ENCODE data around the gene SSC5D. TPM values are rescaled to one million over a fixed set of nuclear protein-coding genes. Genes with fewer than 3 reads are reported as not detected.

The SSC5D gene
- total RNA-seq, 1 experiment from 2014 or later: 3.2 TPM

- Histone ChIP-seq H3T11ph (ENCODE audit: low read length) (no peak overlapping the region), H2BK15ac (ENCODE audit: low read depth, low read length) (no peak overlapping the region), H4K8ac (replicated peaks; ENCODE audit: insufficient read length, low read depth, low read length) (no peak overlapping the region), H3K9me3 (ENCODE audit: control insufficient read depth, low read depth, low read length) (no peaks in the 10 kb centered on the region), H4K5ac (ENCODE audit: insufficient read length, low read depth, low read length) (no peak overlapping the region), H2AK5ac (ENCODE audit: insufficient read length, low read length) (no peak overlapping the region), H3K18ac (ENCODE audit: insufficient read length, low read depth, low read length) (no peak overlapping the region), H2BK12ac (ENCODE audit: insufficient read length, low read depth, low read length) (no peak overlapping the region), H3K27ac (ENCODE audit: insufficient read length, low read depth, low read length) (no peak overlapping the region), H3K79me2 (ENCODE audit: insufficient read depth, low read length) (no peaks in the 10 kb centered on the region), H2AFZ (ENCODE audit: low read length) (no peak overlapping the region), H4K91ac (ENCODE audit: insufficient read length, low read depth, low read length) (no peak overlapping the region), H3K23ac (ENCODE audit: insufficient read length, low read depth, low read length) (no peak overlapping the region), H3K14ac (ENCODE audit: insufficient read depth, low read length) (no peak overlapping the region), H3K4me2 (ENCODE audit: insufficient read depth, insufficient read length, low read length) (no peak overlapping the region), H4K20me1 (ENCODE audit: control insufficient read depth, insufficient read depth, insufficient read length) (no peaks in the 10 kb centered on the region), H3K23me2 (ENCODE audit: insufficient read length, low read depth, low read length, poor library complexity, severe bottlenecking) (no peaks in the 10 kb centered on the region), H2BK5ac (ENCODE audit: insufficient read length, low read length) (no peak overlapping the region), H3K4me1 (ENCODE audit: insufficient read depth, low read length) (no peaks in the 10 kb centered on the region), H2BK120ac (ENCODE audit: low read depth, low read length, poor library complexity, severe bottlenecking) (no peak overlapping the region), H3K79me1 (ENCODE audit: insufficient read depth, low read depth, low read length, poor library complexity, severe bottlenecking) (no peaks in the 10 kb centered on the region), H3K9ac (ENCODE audit: extremely low read depth, insufficient read length, low read length) (no peak overlapping the region), H3K56ac (ENCODE audit: insufficient read length, low read depth, low read length) (no peak overlapping the region), H2BK20ac (ENCODE audit: low read depth, low read length, poor library complexity, severe bottlenecking) (no peak overlapping the region), H3K27me3 (ENCODE audit: insufficient read depth, low read length) (no peaks in the 10 kb centered on the region; the same call in 1 of the 2 replicates), H3K4ac (ENCODE audit: low read depth, low read length) (no peak overlapping the region)
- Mint-ChIP-seq H3K4me3 (no peak overlapping the region), H3K4me1 (peaks cover 0 to 8% of the 10 kb centered on the region in 2 experiments; a peak in 2 of 4 replicates), H3K9me3 (peaks cover 0 to 2% of the 10 kb centered on the region in 2 experiments; a peak in 2 of 5 replicates), H3K27me3 (ENCODE audit: low read depth) (peaks cover 16% of the 10 kb centered on the region), H3K36me3 (ENCODE audit: insufficient read depth in 1 of 3, low read depth in 3 of 3) (no peaks in the 10 kb centered on the region), H3K27ac (no peak overlapping the region)
- DNase-seq: no peak
- no peak for TF ChIP-seq CTCF (conservative IDR thresholded peaks at IDR 0.05)
Measured at GRCh38 chr19:55567708-55568328, 79.6 kb downstream of the SSC5D start.

Other genes starting within 250 kb of the SSC5D start
- gene PPP6R1, start 229.4 kb upstream of the SSC5D start, total RNA-seq (2021): 76.2 and 79.7 TPM in 2 replicates
- 47.4 and 50.7 TPM in 2 replicates for gene HSPBP1, start 208.3 kb upstream of the SSC5D start, total RNA-seq (2021)
- gene BRSK1, start 204.4 kb upstream of the SSC5D start, total RNA-seq (2021): 43.5 and 47.0 TPM in 2 replicates
- gene TMEM150B, start 163.1 kb upstream of the SSC5D start, total RNA-seq (2021): 0.63 TPM in 1 of 2 replicates, not detected in the other
- gene KMT5C, start 148.6 kb upstream of the SSC5D start, total RNA-seq (2021): 53.7 and 54.5 TPM in 2 replicates
- gene COX6B2, start 133.7 kb upstream of the SSC5D start, total RNA-seq (2021): 4.0 and 5.0 TPM in 2 replicates
- 0.13 and 0.15 TPM in 2 replicates for gene GARIN5B, start 125.2 kb upstream of the SSC5D start, total RNA-seq (2021)
- gene IL11, start 118.0 kb upstream of the SSC5D start, total RNA-seq (2021): 3.8 and 3.9 TPM in 2 replicates
- 1.5 and 1.6 TPM in 2 replicates for gene TMEM190, start 111.6 kb upstream of the SSC5D start, total RNA-seq (2021)
- gene TMEM238, start 104.1 kb upstream of the SSC5D start, total RNA-seq (2021): 3.8 and 4.8 TPM in 2 replicates
- 2,076 and 2,130 TPM in 2 replicates for gene RPL28, start 102.5 kb upstream of the SSC5D start, total RNA-seq (2021)
- 391 and 393 TPM in 2 replicates for gene UBE2S, start 80.6 kb upstream of the SSC5D start, total RNA-seq (2021)
- 0.31 TPM in 2 replicates for gene SHISA7, start 45.1 kb upstream of the SSC5D start, total RNA-seq (2021)
- 68.2 and 72.2 TPM in 2 replicates for gene ISOC2, start 26.8 kb upstream of the SSC5D start, total RNA-seq (2021)
- gene C19orf85, start 23.7 kb upstream of the SSC5D start, total RNA-seq (2021): 1.2 and 2.1 TPM in 2 replicates
- gene ZNF628, start 11.8 kb upstream of the SSC5D start, total RNA-seq (2021): 16.5 and 16.6 TPM in 2 replicates
- gene NAT14, start 3.2 kb upstream of the SSC5D start, total RNA-seq (2021): 48.7 and 51.2 TPM in 2 replicates
- gene SBK2, start 48.7 kb downstream of the SSC5D start, total RNA-seq (2021): 2.5 and 2.8 TPM in 2 replicates
- gene SBK3, start 57.1 kb downstream of the SSC5D start, total RNA-seq (2021): 0.48 and 0.70 TPM in 2 replicates
- 19.9 and 21.5 TPM in 2 replicates for gene ZNF579, start 92.4 kb downstream of the SSC5D start, total RNA-seq (2021)
- 21.5 and 25.2 TPM in 2 replicates for gene FIZ1, start 111.1 kb downstream of the SSC5D start, total RNA-seq (2021)
- 2.9 and 3.0 TPM in 2 replicates for gene ZNF524, start 111.9 kb downstream of the SSC5D start, total RNA-seq (2021)
- 13.8 and 14.3 TPM in 2 replicates for gene ZNF865, start 117.2 kb downstream of the SSC5D start, total RNA-seq (2021)
- 9.9 and 10.7 TPM in 2 replicates for gene ZNF784, start 136.1 kb downstream of the SSC5D start, total RNA-seq (2021)
- 22.4 and 22.8 TPM in 2 replicates for gene ZNF580, start 152.6 kb downstream of the SSC5D start, total RNA-seq (2021)
- 65.1 and 68.0 TPM in 2 replicates for gene ZNF581, start 155.2 kb downstream of the SSC5D start, total RNA-seq (2021)
- 19.9 and 20.0 TPM in 2 replicates for gene CCDC106, start 159.8 kb downstream of the SSC5D start, total RNA-seq (2021)
- gene U2AF2, start 166.6 kb downstream of the SSC5D start, total RNA-seq (2021): 321 and 342 TPM in 2 replicates
- gene EPN1, start 186.8 kb downstream of the SSC5D start, total RNA-seq (2021): 158 and 159 TPM in 2 replicates
- gene NLRP9, start 250.0 kb downstream of the SSC5D start, total RNA-seq (2021): not detected in 2 replicates

All from H9 (cell line).